Ishikawa (cell line): ENCODE results near the gene IL17RE.

Experiments used
- CEBPB ChIP-seq: IDR thresholded peaks from 2 replicates; pipeline ENCODE4 v1.6.1; 2012
- EGR1 ChIP-seq: IDR thresholded peaks from 2 replicates; pipeline ENCODE4 v1.6.1; 2012
- EP300 ChIP-seq: IDR thresholded peaks from 2 replicates; pipeline ENCODE4 v1.6.1; 2012; ENCODE audit warnings: borderline replicate concordance
- TAF1 ChIP-seq: IDR thresholded peaks from 2 replicates; pipeline ENCODE4 v1.6.1; 2012; ENCODE audit warnings: low read depth, mild to moderate bottlenecking
- TF ChIP-seq, protein P1 (sequence below): IDR thresholded peaks from 2 replicates; pipeline ENCODE4 v1.6.1; 2012

DNA sequence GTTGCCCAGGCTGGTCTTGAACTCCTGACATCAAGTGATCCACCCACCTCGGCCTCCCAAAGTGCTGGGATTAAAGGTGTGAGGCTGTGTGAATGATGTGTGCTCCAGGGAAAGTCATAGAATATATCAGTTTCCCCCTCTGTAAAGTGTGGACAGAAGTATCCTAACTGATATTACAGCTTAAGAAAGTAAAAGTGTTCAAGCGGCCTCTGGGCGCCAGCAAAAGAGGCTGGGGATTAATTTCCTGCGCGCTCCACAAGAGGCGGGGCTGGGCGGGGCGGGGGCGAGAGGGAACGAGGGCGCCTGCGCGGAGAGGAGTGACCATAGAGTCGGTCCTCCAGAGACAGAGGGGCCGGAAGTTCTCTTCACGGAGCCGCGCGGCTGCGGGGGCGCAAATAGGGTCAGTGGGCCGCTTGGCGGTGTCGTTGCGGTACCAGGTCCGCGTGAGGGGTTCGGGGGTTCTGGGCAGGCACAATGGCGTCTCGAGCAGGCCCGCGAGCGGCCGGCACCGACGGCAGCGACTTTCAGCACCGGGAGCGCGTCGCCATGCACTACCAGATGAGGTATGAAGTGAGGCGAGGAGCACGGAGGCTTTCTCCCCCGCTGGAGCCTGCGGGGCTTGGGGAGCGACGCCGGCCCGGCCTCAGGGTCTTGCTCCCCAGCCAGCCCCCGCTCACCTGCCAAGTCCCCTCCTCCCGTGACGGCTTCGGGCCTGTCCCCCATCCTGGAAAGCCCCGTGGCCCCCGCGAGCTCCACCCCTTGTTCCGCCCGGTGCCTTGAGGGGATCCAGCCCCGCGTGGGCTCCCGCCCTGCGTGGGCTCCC is 12.2 kb upstream of the IL17RE start, which contains the start of gene JAGN1:
- no peak for TF ChIP-seq EP300
- TF ChIP-seq, protein P1, sequence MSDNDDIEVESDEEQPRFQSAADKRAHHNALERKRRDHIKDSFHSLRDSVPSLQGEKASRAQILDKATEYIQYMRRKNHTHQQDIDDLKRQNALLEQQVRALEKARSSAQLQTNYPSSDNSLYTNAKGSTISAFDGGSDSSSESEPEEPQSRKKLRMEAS = peak; percentile 72
- peak; percentile 94 for TF ChIP-seq EGR1
- TF ChIP-seq TAF1 = peak; percentile 90
- TF ChIP-seq CEBPB = no peak
